Stimulated activated CD8-positive, alpha-beta memory T cell treated with anti-CD3 and anti-CD28 coated beads, Interleukin-15, amount 100 ng/mL, for 24 hours (primary cell): Measurements from ENCODE around the gene TMEM37.

Source experiments
- DNase-seq: peaks from one replicate; pipeline ENCODE4 v3.0.0-alpha.2; 2020; ENCODE audit warnings: low read depth

TMEM37 gene

GRCh38 chr2:119460076-119460475 lies 28.4 kb downstream of the TMEM37 start:
- no peak for DNase-seq

GRCh38 chr2:119461811-119462210 lies 30.2 kb downstream of the TMEM37 start:
- DNase-seq = no peak

- no peak for DNase-seq
Measured at GRCh38 chr2:119462574-119462973, 30.9 kb downstream of the TMEM37 start.

GRCh38 chr2:119463136-119463535 lies 31.5 kb downstream of the TMEM37 start:
- no peak for DNase-seq

- DNase-seq = no peak
Measured at GRCh38 chr2:119463990-119464389, 32.3 kb downstream of the TMEM37 start.

- no peak for DNase-seq
Measured at GRCh38 chr2:119464981-119465380, 33.3 kb downstream of the TMEM37 start.

- DNase-seq = no peak
Measured at GRCh38 chr2:119465687-119466086, 34.0 kb downstream of the TMEM37 start.

- no peak for DNase-seq
Measured at GRCh38 chr2:119466373-119466772, 34.7 kb downstream of the TMEM37 start.

- no peak for DNase-seq
Measured at GRCh38 chr2:119468154-119468955, 36.7 kb downstream of the TMEM37 start.

GRCh38 chr2:119469131-119469530 lies 37.5 kb downstream of the TMEM37 start:
- no peak for DNase-seq

- no peak for DNase-seq
Measured at GRCh38 chr2:119469661-119470297, 38.1 kb downstream of the TMEM37 start.

- no peak for DNase-seq
Measured at GRCh38 chr2:119472749-119473148, 41.1 kb downstream of the TMEM37 start.

GRCh38 chr2:119473621-119474370 lies 42.1 kb downstream of the TMEM37 start:
- DNase-seq = no peak

GRCh38 chr2:119474371-119475224 lies 42.9 kb downstream of the TMEM37 start:
- no peak for DNase-seq

- DNase-seq = no peak
Measured at GRCh38 chr2:119475225-119475856, 43.7 kb downstream of the TMEM37 start.

GRCh38 chr2:119475857-119476244 lies 44.2 kb downstream of the TMEM37 start:
- DNase-seq = no peak

- DNase-seq = no peak
Measured at GRCh38 chr2:119476301-119477112, 44.9 kb downstream of the TMEM37 start.

- no peak for DNase-seq
Measured at GRCh38 chr2:119477113-119477505, 45.5 kb downstream of the TMEM37 start.

- DNase-seq = no peak
Measured at GRCh38 chr2:119478188-119478977, 46.7 kb downstream of the TMEM37 start.

GRCh38 chr2:119478978-119479295 lies 47.3 kb downstream of the TMEM37 start:
- DNase-seq = no peak
